GM12878 (cell line): ENCODE measurements around the gene TRDMT1. TPM values are rescaled to one million over a fixed set of nuclear protein-coding genes. Genes with fewer than 3 reads are reported as not detected.
"Not testable (repeated sequence)": the region's sequence is repeated elsewhere in the genome, so short reads cannot be mapped to it uniquely, and the experiment has no call there.

Experiments used
- ATAC-seq: fragments of 200-7000 bp; cut with Tn5 transposase; 3 replicates; pipeline ENCODE4 v1.9.1; 2020; ENCODE audit warnings: mild to moderate bottlenecking, moderate library complexity
- BruUV-seq: library from RNA; stranded (reverse); fragments of 400-500 nt; replicated peaks from 2 replicates; lab custom pipeline; 2021; lab: Mats Ljungman, UMichigan
- CTCF ChIA-PET: fragments of 300-600 bp; sonication (Branson Sonifier 250); formaldehyde crosslinking; extraction: SDS; loops from one replicate; lab custom pipeline; 2021; ENCODE audit warnings: inconsistent platforms; lab: Yijun Ruan, JAX
- POLR2A ChIA-PET: fragments of 350-600 bp; formaldehyde crosslinking; extraction: SDS; loops from one replicate; lab custom pipeline; 2021; ENCODE audit warnings: inconsistent platforms; lab: Charles Lee
- RAD21 ChIA-PET: fragments of 300-600 bp; sonication (Branson Sonifier 250); formaldehyde crosslinking; loops from one replicate; lab custom pipeline; 2023; ENCODE audit warnings: antibody characterized with exemption; ENCODE audit not compliant: unreplicated experiment; lab: Charles Lee
- SMC1A ChIA-PET: fragments of 300-600 bp; sonication (Branson Sonifier 250); formaldehyde crosslinking; loops from one replicate; lab custom pipeline; 2023; ENCODE audit not compliant: unreplicated experiment, uncharacterized antibody; lab: Charles Lee
- DNase-seq: peaks from one replicate; pipeline ENCODE4 v3.0.0-alpha.2; 2011; ENCODE audit warnings: low read depth, low spot score
- FAIRE-seq: peaks from 3 replicates; lab custom pipeline; 2011; peaks lifted over from hg19 to GRCh38; lab: Jason Lieb, UNC
- H2AFZ ChIP-seq: 2 replicates; pipeline ENCODE4 v1.6.0; 2011; ENCODE audit warnings: low read depth, low read length, control low read depth; ENCODE audit not compliant: control insufficient read depth
- H3K27ac ChIP-seq: 2 replicates; pipeline ENCODE4 v1.5.1; 2011; ENCODE audit warnings: control low read depth; ENCODE audit not compliant: control insufficient read depth, insufficient read depth
- H3K27me3 ChIP-seq, 2 experiments: replicated peaks in 1 of 2; 2 replicates each; pipeline versions ENCODE4 v1.6.0 to v1.6.1; 2011; ENCODE audit warnings: low read length in 1 of 2; ENCODE audit not compliant: control insufficient read depth in 2 of 2, insufficient read depth in 2 of 2
- H3K36me3 ChIP-seq, 2 experiments: 2 replicates each; pipeline ENCODE4 v1.5.1; 2011; ENCODE audit warnings: low read length in 1 of 2; ENCODE audit not compliant: control insufficient read depth in 2 of 2, insufficient read depth in 2 of 2
- H3K4me1 ChIP-seq: 2 replicates; pipeline ENCODE4 v1.6.1; 2011; ENCODE audit warnings: mild to moderate bottlenecking, low read length, moderate library complexity, mixed read lengths; ENCODE audit not compliant: control insufficient read depth, insufficient read depth
- H3K4me2 ChIP-seq: 2 replicates; pipeline ENCODE4 v1.6.0; 2011; ENCODE audit warnings: control low read depth; ENCODE audit not compliant: control insufficient read depth, insufficient read depth
- H3K4me3 ChIP-seq: fragments of 200-600 bp; sonication (generic); 2 replicates; pipeline ENCODE4 v1.5.1; 2016
- H3K79me2 ChIP-seq: 2 replicates; pipeline ENCODE4 v1.6.0; 2011; ENCODE audit warnings: low read length; ENCODE audit not compliant: control insufficient read depth, insufficient read depth
- H3K9ac ChIP-seq: 2 replicates; pipeline ENCODE4 v1.8.0; 2011; ENCODE audit warnings: low read length, control low read depth, mixed read lengths; ENCODE audit not compliant: control insufficient read depth, insufficient read depth
- H3K9me3 ChIP-seq: replicated peaks from 3 replicates; pipeline ENCODE4 v1.5.1; 2011; ENCODE audit warnings: mild to moderate bottlenecking, low read length; ENCODE audit not compliant: control insufficient read depth, insufficient read depth
- H4K20me1 ChIP-seq: 2 replicates; pipeline ENCODE4 v1.6.0; 2011; ENCODE audit not compliant: control insufficient read depth, insufficient read depth
- HCFC1 ChIP-seq: fragments of 150-350 bp; IDR thresholded peaks from 2 replicates; pipeline ENCODE4 v1.6.1; 2014; ENCODE audit warnings: low read length
- JUNB ChIP-seq: IDR thresholded peaks from 2 replicates; pipeline ENCODE4 v1.6.1; 2016; ENCODE audit warnings: antibody characterized with exemption, mild to moderate bottlenecking
- LARP7 ChIP-seq: fragments of 450-650 bp; IDR thresholded peaks from 2 replicates; pipeline ENCODE4 v1.6.1; 2017; ENCODE audit warnings: mild to moderate bottlenecking
- PBX3 ChIP-seq: IDR thresholded peaks from 2 replicates; pipeline ENCODE4 v1.6.1; 2011; ENCODE audit warnings: mild to moderate bottlenecking, low read depth, low read length, moderate library complexity; ENCODE audit not compliant: insufficient replicate concordance
- RAD21 ChIP-seq: IDR thresholded peaks from 2 replicates; pipeline ENCODE4 v1.6.1; 2011; ENCODE audit warnings: mild to moderate bottlenecking, low read depth, low read length, moderate library complexity; ENCODE audit not compliant: insufficient read depth
- RBBP5 ChIP-seq: fragments of 200-600 bp; sonication (generic); conservative IDR thresholded peaks from 2 replicates; pipeline ENCODE4 v1.6.1; 2016
- SREBF1 ChIP-seq: IDR thresholded peaks from 2 replicates; pipeline ENCODE4 v1.6.1; 2012; ENCODE audit warnings: mild to moderate bottlenecking, low read length
- SREBF2 ChIP-seq: IDR thresholded peaks from 2 replicates; pipeline ENCODE4 v1.6.1; 2012; ENCODE audit warnings: mild to moderate bottlenecking, low read length
- SRF ChIP-seq, 2 experiments: IDR thresholded peaks; 2 replicates each; pipeline ENCODE4 v1.6.1; 2011; ENCODE audit warnings: low read depth in 2 of 2, low read length in 2 of 2, mild to moderate bottlenecking in 1 of 2, moderate library complexity in 1 of 2
- YBX1 ChIP-seq: fragments of 450-650 bp; IDR thresholded peaks from 2 replicates; pipeline ENCODE4 v1.6.1; 2016; ENCODE audit warnings: antibody characterized with exemption
- ZBTB40 ChIP-seq: fragments of 450-650 bp; IDR thresholded peaks from 2 replicates; pipeline ENCODE4 v1.6.1; 2016; ENCODE audit warnings: mild to moderate bottlenecking, moderate library complexity, borderline replicate concordance
- ZNF217 ChIP-seq: fragments of 450-650 bp; IDR thresholded peaks from 2 replicates; pipeline ENCODE4 v1.6.1; 2017; ENCODE audit warnings: antibody characterized with exemption, mild to moderate bottlenecking
- ZNF622 ChIP-seq: fragments of 450-650 bp; IDR thresholded peaks from 2 replicates; pipeline ENCODE4 v1.6.1; 2017; ENCODE audit warnings: mild to moderate bottlenecking, inconsistent platforms
- WGBS: methylation state at CpG from one replicate; pipeline ENCODE4 v1.1.6; 2016; ENCODE audit warnings: low lambda C conversion rate; ENCODE audit not compliant: insufficient replicate concordance, insufficient coverage; ENCODE audit errors: missing lambda C conversion rate; 5-methylcytosine and 5-hydroxymethylcytosine counted together
- in situ Hi-C: fragments of 300-500 bp; cut with MboI; formaldehyde crosslinking; loops from 9 replicates; pipeline ENCODE4 v1.14.3; 2018; ENCODE audit warnings: mixed read lengths
- intact Hi-C: fragments of 100-400 bp; cut with micrococcal nuclease; formaldehyde crosslinking; loops from one replicate; pipeline ENCODE4 v1.14.2; 2022; ENCODE audit not compliant: unreplicated experiment
- polyA plus RNA-seq, 11 experiments: library from polyadenylated mRNA; depleted of rRNA in 4 of 11; unstranded in 6 of 11; stranded (reverse) in 5 of 11; fragments of >200 nt; fragmentation: Nextera tagmentation in 4 of 11; fragmentation: Illumina TruSeq in 1 of 11; extraction: Ambion mirVana in 4 of 11; extraction: Trizol in 1 of 11; gene quantifications; 1 replicate in 1 of 11; 2 replicates in 10 of 11; pipeline versions ENCODE4 v1.2.1 to v1.2.3, GENCODE V29; 2011 to 2016; ENCODE audit warnings: inconsistent platforms in 2 of 11, missing spikeins in 2 of 11, low read depth in 1 of 11
- total RNA-seq, 4 experiments: library from RNA; depleted of rRNA in 3 of 4; stranded (reverse); fragments of >200 nt in 3 of 4; fragmentation: Illumina TruSeq in 1 of 4; extraction: Trizol in 1 of 4; gene quantifications; 2 replicates each; pipeline versions ENCODE4 v1.2.1 to v1.2.3, GENCODE V29; 2013 to 2021

Gene TRDMT1
- total and polyA plus RNA-seq, 10 of the 15 experiments (the other 5 are each of a cell fraction or from before 2014, with no cell fraction given), result 2.3 to 9.7 (median 4.6) TPM

GRCh38 chr10:17114878-17115444 is 86.5 kb downstream of the TRDMT1 start:
- intact Hi-C loops, FAIRE-seq, H3K9ac ChIP-seq, RAD21 ChIA-PET, DNase-seq, H3K4me1 ChIP-seq, H3K27me3 ChIP-seq, H3K79me2 ChIP-seq, POLR2A ChIA-PET, BruUV-seq, in situ Hi-C loops, H3K9me3 ChIP-seq, H3K27ac ChIP-seq, ATAC-seq, H3K36me3 ChIP-seq, H2AFZ ChIP-seq, CTCF ChIA-PET, H4K20me1 ChIP-seq, H3K4me2 ChIP-seq, H3K4me3 ChIP-seq: not testable (repeated sequence)
- SMC1A ChIA-PET, result interaction anchor here (0.6 kb wide), 2 partner anchors 245 to 252 kb away, joined by 3 read pairs; no protein-coding TSS in a partner anchor
- WGBS, result 53% methylated on average over 13 of the region's 13 CpGs

- Histone ChIP-seq H3K9ac (no peak overlapping the region), H3K4me1 (no peaks in the 10 kb centered on the region), H4K20me1 (no peaks in the 10 kb centered on the region), H3K27ac (no peak overlapping the region), H3K4me3 (no peak overlapping the region), H2AFZ (no peak overlapping the region), H3K27me3 (no peaks in the 10 kb centered on the region; a peak in 1 of 4 replicates), H3K36me3 (no peaks in the 10 kb centered on the region), H3K79me2 (no peaks in the 10 kb centered on the region), H3K4me2 (no peak overlapping the region), H3K9me3 (no peaks in the 10 kb centered on the region)
- intact Hi-C loops, result no loop called here
- no TSS peak for BruUV-seq
- POLR2A ChIA-PET, result no interaction called here
- RAD21 ChIA-PET, result no interaction called here
- CTCF ChIA-PET, result no interaction called here
- WGBS, result 43% methylated on average over 7 of the region's 7 CpGs
- in situ Hi-C loops, result no loop called here
- SMC1A ChIA-PET, result no interaction called here
- DNase-seq (no peak), FAIRE-seq (no peak), ATAC-seq (no peak)
- TF ChIP-seq YBX1 (no peak), ZBTB40 (no peak), HCFC1 (no peak), SREBF1 (no peak), LARP7 (no peak), PBX3 (no peak), RAD21 (no peak), SREBF2 (no peak), RBBP5 (no peak), SRF (IDR thresholded peaks at IDR 0.05; ENCODE audit: low read depth in 2 of 2, low read length in 2 of 2) (no peak), JUNB (no peak), ZNF622 (no peak), ZNF217 (no peak)
Observed at GRCh38 chr10:17113889-17114540, 87.5 kb downstream of the TRDMT1 start.
